Stimulated activated CD8-positive, alpha-beta memory T cell treated with anti-CD3 and anti-CD28 coated beads, Interleukin-7, amount 100 ng/mL, for 1 hour (primary cell): Measurements from ENCODE around the gene GMPPB.
A peak's percentile ranks its signal among the peaks of the same experiment; 100 is the strongest.
"Not testable (repeated sequence)": the region's sequence is repeated elsewhere in the genome, so short reads cannot be mapped to it uniquely, and the experiment has no call there.

Experiments used
- DNase-seq, 2 donors: peaks; one replicate each; pipeline ENCODE4 v3.0.0-alpha.2; 2020; ENCODE audit warnings: low read depth in 2 of 2

Gene GMPPB

GRCh38 chr3:49690856-49691255 lies 32.9 kb downstream of the GMPPB start:
- DNase-seq = not testable (repeated sequence)

DNA sequence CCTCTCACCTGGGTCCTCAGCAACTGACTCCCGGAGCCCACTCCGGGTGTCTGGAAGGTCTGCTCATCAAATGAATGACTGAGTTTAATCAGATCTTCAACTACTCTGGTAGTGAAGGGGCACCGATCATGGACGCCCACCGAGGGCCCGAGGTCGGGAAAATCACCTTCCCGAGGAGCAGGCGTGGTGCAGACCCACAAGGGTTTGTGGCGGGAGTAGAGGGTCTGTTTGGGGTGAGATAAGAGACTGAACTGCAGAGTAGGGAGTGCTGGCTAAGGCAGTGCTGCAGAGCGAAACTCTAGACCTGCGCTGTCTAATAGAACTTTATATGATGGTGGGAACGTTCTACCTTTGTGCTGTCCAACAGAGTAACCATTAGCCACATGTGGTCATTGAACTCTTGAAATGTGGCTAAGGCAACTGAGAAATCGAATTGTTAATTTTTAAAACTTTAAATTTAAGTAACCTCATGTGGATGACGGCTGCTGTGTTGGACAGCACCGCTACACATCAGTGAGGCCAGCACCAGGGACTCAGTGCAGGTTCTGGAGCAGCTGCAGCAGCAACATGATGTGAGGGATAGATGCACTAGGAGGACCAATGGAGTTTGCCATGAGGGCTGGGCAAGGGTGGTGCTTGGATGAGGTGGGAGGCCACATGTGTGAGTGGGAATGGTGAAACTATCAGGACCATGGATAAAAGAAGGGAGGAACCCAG lies 33.7 kb downstream of the GMPPB start:
- not testable (repeated sequence) for DNase-seq

- DNase-seq = peak; percentile 80 to 84
Observed at GRCh38 chr3:49689046-49689907, 34.5 kb downstream of the GMPPB start, which contains the start of the genes MST1 and RNF123. Gene MST1 (minus strand): TSS chr3:49689474. CDS start chr3:49688691, 783 bp downstream. Gene RNF123 (plus strand): TSS chr3:49689557. CDS start chr3:49691166, 1,609 bp downstream.

DNA sequence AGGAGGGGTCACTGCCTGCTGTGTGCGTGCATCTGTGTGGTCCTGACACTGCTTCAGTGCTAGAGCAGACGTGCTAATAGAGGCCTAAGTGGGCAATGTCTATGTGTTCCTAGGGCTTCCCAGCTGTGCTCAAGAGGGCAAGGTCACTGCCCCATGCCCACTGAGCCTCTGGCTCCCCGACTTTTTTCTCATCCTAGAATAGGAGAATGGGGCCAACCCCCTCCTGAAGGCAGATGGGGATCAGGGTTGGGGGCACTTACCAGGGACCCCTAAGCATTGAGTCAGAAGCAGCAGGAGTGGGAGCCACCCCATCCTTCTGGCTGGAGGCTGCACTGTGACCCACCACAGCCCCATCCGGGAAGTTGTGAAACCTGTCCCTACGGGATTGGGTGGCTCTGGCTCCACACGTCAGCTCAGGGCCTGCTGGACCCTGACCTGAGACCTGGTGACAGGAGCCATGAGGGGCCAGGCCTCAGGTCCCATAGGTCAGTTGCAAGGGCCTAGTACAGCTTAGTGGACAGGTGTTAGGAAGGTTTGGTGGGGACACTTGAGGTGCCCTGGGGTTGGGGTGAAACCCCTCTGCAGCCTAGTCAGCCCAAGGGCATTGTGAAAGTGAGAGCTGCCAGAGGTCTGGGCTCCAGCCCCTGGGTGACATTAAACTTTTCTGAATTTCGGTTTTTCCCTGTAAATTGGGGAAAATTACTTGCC lies 35.3 kb downstream of the GMPPB start:
- not testable (repeated sequence) for DNase-seq

DNA sequence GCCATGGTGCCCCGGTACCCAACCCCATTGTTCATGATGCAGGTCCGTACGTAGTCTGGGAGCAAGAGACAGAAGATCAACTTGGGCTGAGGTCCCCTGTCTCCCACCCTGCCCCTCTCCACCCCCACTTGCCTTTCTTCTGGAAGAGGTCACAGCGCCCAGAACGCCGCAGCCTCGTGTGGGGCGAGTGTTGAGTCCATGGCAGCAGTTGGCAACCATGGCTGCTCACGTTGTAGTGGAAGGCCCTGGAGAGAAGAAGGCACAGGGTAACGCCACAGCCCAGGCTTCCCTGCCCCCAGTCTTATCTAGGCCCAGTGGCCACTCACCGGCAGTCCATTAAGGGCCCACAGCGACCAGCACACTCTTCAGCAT lies 36.3 kb downstream of the GMPPB start:
- not testable (repeated sequence) for DNase-seq

GRCh38 chr3:49686769-49687423 lies 36.9 kb downstream of the GMPPB start:
- DNase-seq = not testable (repeated sequence)

DNA sequence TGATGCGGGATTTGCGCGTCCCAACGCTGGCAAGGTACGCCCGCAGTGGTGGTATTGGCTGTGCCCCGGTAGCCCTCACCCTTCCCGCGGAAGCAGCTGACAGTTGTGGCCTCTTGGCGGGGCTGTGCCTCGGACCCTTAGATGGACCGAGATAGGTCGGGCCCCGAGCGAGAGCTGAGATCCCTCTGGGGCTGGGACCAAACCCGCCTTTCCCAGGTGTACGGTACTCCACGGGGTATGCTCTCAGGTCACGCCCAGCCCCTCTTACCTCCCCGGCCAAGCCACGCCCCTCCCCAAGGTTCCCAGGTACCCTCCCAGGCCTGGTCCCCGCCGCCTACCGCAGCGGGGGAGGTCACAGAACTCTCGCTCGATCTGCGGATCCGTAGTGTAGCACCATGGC lies 37.4 kb downstream of the GMPPB start:
- not testable (repeated sequence) for DNase-seq

DNA sequence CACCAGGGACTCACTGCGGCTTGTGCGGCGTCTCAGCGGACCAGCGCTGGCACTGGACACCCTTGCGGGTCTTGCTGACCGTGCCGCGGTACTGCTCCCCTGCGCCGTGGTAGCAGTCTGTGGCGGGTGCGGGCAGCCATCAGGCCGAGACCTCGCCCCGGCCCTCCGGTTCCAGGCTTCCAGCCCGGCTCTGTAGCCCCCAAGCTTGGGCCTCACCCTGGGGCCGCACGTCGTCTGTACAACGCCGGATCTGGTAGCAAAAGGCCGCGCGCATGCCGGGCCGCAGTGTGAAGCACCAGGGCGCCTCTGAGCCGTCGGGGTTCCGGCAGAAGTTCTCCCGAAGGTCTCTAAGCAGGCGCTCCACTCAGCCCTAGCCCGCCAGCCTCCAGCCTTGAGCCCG lies 37.9 kb downstream of the GMPPB start:
- not testable (repeated sequence) for DNase-seq

DNA sequence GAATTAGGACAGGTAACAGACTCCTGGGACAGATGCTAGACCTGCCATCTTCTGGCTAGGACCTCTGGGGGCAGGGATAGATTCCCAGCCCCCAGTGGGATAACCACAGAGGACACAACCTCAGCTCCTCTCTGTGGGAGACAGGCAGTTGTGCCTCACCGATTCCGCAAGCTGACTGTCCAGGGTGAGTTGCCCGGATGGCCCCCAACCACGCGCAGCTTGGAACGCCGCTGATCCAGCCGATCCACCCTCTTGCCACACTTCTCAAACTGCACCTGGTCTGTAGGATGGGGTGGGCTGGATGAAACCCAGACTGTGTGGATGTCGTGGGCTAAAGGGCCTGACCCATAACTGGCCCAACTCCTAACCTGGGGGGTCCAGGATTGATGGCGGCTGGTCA lies 38.6 kb downstream of the GMPPB start:
- DNase-seq = not testable (repeated sequence)

DNA sequence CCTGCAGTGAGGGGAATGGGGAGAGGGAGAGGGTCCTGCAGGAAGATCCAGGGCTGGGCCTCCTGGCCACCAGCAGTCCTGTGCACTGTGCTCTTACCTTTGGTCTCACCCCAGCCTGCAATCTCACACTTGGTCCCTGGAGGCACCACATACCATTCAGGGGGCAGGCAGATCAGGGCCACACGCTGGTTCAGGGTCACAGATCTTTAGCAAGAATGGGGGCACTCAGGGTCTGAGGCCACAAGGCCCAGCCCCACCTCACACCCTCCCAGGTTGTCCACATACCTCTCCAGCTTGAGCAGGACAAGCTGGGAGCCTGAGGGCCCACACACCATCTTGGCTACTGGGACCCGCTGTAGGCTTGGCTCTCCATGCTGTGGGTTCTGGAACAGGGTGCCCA lies 39.3 kb downstream of the GMPPB start:
- not testable (repeated sequence) for DNase-seq

DNA sequence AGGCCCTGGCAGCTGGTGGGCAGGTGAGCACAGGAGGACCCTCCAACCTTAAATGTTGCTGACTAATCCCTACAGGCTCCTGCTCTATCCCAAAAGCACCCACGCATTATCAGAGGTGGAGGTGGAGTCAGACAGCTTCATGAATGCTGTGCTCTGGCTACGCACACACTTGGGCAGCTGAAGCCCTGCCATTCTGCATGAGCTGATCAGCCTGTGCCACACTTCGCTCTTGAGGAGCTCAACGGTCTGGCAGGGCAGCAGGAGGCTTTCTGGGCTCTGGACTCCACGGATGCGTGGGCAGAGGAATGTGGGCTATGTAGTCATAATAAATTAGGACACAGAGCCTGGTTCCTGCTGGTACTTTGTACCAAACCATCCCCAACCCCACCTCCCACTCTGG lies 40.6 kb downstream of the GMPPB start:
- no peak for DNase-seq

- DNase-seq = no peak
Observed at GRCh38 chr3:49681543-49681942, 42.2 kb downstream of the GMPPB start.

GRCh38 chr3:49681232-49681522 lies 42.6 kb downstream of the GMPPB start:
- no peak for DNase-seq

GRCh38 chr3:49680493-49681231 lies 43.1 kb downstream of the GMPPB start:
- no peak for DNase-seq

GRCh38 chr3:49675912-49676311 lies 47.8 kb downstream of the GMPPB start:
- DNase-seq = no peak

DNA sequence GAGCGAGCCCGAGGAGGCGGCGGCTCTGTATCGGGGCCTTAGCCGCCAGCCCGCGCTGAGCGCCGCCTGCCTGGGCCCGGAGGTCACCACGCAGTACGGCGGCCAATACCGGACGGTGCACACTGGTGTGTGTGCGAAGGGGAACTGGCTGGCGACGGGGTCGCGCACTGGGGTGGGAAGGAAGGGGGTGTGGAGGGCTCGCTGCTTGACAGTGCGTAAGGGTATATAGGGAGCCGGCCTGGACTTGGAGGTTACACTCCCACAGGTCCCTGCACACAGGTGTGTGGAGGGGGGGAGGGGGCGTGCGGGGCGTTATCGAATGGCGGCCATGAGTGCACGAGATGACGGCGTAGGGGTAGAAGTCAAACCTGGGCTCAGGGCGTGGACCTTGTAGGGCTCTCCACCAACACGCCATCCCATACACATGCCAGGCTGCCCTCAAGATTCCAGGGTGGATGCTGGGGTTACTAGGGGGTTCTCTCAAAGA lies 49.2 kb downstream of the GMPPB start:
- DNase-seq = no peak

- DNase-seq = peak; percentile 89 to 90
Observed at GRCh38 chr3:49673715-49674496, 49.8 kb downstream of the GMPPB start, which contains the start of gene APEH. Gene APEH (plus strand): TSS chr3:49674351. CDS start chr3:49674402, 51 bp downstream.

DNA sequence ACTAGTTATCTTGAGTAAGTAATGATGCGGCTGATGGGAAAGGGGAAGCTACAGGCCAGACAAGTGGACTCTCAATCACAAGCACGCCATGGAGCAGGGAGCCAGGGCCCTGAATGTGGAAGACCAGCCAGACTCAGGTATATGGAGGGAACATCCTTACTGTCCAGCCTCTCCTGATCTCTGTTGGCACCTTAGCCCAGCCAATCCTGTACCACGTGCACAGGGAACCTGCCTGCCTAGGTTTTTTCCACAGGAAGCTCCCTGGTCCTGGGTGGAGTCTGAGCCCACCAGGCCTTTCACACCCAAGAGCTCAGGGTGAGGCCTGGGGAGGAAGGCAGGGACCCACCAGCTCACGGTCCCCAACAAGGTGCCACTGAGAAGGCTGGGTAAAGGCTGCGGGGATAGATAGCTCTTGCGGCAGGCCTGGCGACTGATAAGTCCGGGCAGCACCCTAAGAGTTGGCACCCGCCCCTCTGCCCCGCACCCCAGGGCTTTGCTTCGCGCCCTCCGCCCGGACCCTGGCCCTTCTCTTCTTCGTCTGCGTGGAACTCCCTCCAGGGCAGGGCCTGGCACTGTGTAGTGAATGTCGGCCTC lies 50.5 kb downstream of the GMPPB start:
- no peak for DNase-seq
